Activated T-cell treated with anti-CD3 and anti-CD28 coated beads for 4 hours (primary cell): ENCODE results near the gene YRDC.
"Not testable (repeated sequence)": the region's sequence is repeated elsewhere in the genome, so short reads cannot be mapped to it uniquely, and the experiment has no call there.

Experiments used
- DNase-seq: peaks from one replicate; pipeline ENCODE4 v3.0.0-alpha.2; 2020

Gene YRDC

GRCh38 chr1:37821481-37821880, 13.5 kb upstream of the YRDC start:
- no peak for DNase-seq

DNA sequence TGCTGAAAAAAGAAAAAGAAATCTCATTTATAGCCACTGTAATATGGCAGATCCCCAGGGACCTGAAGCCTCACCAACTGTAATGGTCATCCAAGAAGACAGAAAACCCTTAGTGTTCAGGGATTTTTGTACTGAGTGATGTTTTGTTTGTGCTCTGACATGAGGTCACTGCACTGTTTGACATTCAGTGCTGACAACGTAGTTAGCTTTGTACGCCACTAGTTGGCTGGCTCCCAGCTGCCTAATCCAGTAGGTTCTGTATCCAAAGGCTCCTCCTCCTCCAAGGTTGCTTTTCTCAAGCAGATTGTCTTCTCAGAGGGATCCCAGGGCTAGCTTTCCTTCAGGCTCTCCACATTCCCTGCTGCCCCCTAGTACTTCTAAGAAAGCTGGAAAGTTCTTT, 9.5 kb upstream of the YRDC start:
- DNase-seq = no peak

DNA sequence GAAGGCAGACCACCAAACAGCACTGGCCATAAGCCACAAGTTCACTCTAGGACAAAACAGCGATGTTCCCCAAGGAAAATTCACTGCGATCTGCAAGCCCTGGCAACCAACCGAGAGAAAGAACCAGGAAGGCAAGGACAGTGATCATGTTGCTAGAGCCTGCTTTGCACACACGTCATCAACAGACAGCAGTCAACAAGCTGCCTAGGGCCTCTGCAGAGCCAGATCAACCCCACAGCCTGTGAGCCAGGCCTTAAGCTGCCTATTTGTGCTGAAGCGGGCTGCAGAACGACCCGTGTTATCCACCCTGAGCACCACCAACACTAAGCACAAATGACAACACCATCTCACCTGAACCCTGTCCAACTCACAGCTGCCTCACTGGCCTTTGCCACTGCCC, 6.2 kb upstream of the YRDC start:
- DNase-seq = no peak

GRCh38 chr1:37813529-37814145, 5.6 kb upstream of the YRDC start:
- DNase-seq = no peak

GRCh38 chr1:37811027-37811655, 3.1 kb upstream of the YRDC start:
- peak; percentile 48 for DNase-seq

- no peak for DNase-seq
Measured at GRCh38 chr1:37809942-37810341, 1.9 kb upstream of the YRDC start.

GRCh38 chr1:37808369-37809319, 636 bp upstream of the YRDC start:
- no peak for DNase-seq

- no peak for DNase-seq
Measured at GRCh38 chr1:37807220-37807554, 821 bp downstream of the YRDC start.

DNA sequence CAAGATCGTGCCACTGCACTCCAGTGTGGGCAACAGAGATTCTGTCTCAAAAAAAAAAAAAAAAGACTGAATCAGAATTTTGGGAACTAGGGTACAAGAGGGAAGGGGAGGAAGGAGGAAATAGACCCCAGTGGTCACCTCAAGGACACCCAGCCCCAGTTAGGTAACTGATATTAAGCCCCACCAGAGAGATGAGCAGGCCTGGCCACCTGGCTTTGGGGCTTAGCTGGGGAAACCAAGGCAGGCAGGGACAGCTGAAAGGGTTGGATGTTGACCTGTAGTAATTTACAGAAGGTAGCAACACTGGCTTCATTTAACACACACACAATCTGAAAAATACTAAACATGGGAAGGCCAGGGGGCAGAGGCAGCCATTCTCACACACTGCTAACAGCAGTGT, 5.6 kb downstream of the YRDC start:
- DNase-seq = no peak

GRCh38 chr1:37797750-37798345, 10.2 kb downstream of the YRDC start:
- DNase-seq = no peak

GRCh38 chr1:37795340-37796125, 12.5 kb downstream of the YRDC start:
- no peak for DNase-seq

DNA sequence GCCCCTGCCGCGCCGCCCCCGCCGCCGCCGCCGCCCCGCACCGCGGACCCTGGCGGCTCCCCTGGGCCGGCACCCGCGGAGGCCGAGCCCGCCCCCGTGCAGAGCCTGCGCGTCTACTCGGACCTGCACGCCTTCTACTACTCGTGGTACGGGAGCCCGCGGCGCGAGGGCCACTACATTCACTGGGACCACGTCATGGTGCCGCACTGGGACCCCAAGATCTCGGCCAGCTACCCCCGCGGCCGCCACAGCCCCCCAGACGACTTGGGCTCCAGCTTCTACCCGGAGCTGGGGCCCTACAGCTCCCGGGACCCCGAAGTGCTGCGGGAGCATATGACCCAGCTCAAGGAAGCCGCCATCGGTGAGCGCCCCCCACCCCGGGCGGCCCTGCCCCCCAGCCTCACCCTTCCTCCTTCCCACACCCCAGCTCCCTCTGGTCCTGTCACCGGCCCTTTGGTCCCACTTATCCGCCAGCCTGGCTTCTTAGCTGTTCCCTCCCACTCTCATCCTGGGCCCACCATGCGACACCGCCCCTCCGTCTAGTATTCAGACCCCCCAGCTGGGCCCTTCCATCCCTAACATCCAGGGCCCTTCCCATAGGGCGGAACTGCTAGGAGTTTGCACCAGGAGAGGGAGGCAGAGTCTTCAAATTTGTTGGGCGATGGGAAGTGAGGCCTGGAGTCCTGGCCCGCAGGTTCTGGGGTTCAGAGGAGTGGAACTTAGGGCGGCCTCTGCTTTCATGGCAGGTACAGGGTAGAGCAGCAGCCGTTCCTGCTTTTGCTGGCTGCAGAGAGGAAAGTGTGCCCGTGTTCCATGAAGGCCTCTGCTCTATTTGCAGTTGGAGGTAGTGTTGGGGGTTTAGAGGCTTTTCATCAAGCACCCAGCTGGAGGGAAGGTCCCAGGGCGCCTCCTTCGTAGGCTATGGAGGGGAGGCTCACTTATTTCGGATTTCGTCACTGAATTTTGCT, 13.4 kb downstream of the YRDC start:
- DNase-seq = no peak

GRCh38 chr1:37793773-37794371, 14.1 kb downstream of the YRDC start, which contains the start of gene MANEAL:
Gene MANEAL (plus strand): TSS chr1:37793847. CDS start chr1:37794183, 336 bp downstream.
- no peak for DNase-seq

DNA sequence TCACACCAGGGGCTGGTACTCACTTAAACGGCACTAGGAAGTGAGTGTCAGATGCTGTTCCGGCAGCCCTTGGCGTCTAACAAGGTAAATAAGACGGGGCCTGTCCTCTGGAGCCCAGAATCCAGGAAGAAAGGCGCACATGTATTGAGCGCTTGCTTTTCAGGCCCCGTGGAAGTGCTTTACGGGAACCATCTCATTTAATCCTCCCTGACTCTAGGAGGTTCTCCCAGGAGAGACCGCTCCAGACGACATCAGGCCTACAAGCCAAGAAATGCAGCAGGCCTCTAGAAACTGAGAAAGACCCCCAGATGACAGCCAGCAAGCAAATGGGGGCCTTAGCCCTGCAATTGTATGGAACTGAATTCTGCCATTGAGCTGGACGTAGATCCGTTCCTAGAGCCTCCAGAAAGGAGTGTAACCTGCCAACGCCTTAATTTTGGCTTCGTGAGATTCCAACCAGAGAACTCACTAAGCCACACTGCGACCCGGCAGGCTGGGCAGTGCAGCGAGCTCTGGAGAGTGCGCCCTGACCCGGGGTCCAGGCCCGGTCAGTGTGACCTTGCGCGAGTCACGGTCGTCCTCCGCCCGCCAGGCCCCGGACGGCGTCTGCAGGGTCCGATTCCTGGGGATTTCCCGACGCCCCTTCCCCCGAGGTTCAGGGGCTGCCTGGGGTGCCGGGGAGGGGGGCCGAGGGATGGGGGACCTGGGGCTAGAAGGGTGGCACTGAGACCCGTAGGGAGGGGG, 14.9 kb downstream of the YRDC start:
- DNase-seq = no peak

DNA sequence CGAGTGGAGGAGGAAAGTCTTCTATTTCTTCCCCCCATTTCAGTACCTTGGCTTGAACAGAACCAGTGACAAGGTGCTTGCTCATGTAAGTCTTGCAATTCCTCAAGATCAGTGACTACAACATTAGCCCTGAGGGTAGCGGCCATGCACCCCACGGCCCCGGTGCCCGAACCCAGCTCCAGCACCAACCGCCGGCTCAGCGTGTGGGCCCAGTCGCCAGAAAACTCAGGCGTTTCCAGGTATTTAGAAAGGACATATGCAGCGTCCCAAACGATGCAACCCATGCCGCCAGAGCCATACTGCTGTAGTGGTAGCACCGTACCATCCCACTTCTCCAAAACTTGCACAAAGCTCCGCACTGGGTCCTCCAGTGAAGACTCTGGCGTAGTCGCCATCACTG, 25.5 kb downstream of the YRDC start:
- no peak for DNase-seq

DNA sequence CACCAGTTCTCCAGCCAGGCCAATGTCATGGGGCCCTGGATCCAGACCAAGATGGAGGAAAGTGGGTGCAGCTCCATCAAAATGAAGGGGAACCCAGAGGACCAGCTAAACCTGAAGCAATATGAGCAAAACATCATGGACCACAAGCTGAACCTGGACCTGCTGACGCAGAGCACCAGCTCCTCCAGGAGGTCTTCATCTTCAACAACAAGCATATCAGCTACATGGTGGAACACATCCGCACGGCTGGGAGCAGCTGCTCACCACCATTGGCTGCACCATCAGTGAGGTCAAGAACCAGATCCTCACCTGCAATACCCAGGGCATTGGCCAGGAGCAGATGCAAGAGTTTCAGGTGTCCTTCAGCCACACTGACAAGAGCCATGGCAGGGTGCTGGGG, 29.4 kb downstream of the YRDC start:
- no peak for DNase-seq

GRCh38 chr1:37776946-37777516, 31.0 kb downstream of the YRDC start:
- no peak for DNase-seq

GRCh38 chr1:37771440-37771839, 36.6 kb downstream of the YRDC start:
- DNase-seq = not testable (repeated sequence)

DNA sequence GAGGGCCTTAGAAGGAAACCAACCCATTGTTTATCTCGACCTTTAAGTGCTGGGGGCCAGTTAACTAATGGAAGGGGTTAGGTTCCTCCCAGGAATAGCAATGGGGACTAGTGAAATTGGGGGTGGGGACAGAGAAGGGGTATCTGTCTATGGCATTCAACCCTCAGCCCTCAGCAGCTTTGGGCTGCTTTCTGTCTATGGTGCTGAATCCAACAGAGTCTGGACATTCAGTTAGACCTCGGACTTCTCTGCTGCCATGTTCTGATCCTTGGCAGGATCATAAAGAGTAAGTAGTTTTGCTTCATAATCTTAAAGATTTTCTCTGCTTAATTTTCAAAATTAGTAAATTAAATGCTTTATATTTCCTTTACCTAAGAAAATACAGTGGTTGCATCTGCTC, 40.5 kb downstream of the YRDC start:
- DNase-seq = no peak
